RCC 7860 (cell line): Measurements from ENCODE around the gene CLEC14A.

Source experiments
- DNase-seq: peaks from one replicate; pipeline ENCODE4 v3.0.0-alpha.2; 2015; ENCODE audit warnings: low spot score
- FAIRE-seq: peaks from 2 replicates; lab custom pipeline; 2012; peaks lifted over from hg19 to GRCh38; lab: Jason Lieb, UNC

Gene CLEC14A

DNA sequence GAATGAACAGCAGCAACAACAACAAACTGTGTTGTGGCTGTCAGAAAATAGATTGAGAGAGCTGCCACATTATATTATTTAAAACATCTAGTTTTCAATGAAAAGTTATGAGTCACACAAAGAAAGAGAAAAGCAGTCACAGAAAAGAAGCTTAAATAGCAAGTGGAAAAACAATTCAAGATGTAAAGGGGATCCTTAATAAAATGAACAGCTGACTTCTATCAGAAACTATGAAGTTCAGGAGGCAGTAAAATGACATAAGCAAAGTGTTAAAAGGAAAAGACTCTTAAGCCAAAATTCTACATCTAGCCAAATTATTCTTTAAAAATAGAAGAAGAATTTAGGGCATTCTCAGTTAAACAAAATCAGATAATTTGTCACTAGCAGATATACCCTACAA lies 5.6 kb downstream of the CLEC14A start:
- no peak for DNase-seq
- no peak for FAIRE-seq

DNA sequence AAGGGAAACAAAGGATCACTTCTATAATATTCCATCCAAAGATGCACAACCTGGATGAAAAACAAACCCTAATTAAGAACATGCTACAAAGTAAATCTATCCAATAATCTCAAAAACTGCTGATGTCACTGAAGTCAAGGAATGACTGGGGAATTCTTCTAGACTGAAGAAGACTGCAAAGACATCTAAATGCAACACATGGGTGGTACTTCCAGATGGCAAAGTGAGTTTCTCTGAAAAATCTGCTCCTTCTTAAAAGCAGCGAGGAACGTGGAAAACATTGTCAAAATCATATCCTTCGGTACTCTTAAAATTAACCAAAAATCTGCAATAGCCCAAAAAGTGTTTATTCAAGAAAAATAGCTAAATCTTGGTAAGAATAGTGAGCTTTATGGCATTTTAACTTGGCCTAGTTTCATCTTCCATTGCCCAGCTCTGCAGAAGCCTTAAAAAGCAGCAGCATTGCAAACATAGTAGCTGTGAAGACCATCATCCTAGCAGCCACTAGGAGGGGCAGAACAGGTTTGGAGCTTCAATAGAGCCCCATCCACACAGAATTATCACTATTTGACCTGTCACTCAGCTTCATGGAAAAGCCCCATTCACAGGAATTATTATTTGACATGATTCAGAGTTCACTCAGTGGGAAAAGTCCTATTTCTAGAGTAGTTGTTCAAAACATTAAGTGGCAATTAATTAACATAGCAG lies 7.4 kb downstream of the CLEC14A start:
- no peak for DNase-seq

DNA sequence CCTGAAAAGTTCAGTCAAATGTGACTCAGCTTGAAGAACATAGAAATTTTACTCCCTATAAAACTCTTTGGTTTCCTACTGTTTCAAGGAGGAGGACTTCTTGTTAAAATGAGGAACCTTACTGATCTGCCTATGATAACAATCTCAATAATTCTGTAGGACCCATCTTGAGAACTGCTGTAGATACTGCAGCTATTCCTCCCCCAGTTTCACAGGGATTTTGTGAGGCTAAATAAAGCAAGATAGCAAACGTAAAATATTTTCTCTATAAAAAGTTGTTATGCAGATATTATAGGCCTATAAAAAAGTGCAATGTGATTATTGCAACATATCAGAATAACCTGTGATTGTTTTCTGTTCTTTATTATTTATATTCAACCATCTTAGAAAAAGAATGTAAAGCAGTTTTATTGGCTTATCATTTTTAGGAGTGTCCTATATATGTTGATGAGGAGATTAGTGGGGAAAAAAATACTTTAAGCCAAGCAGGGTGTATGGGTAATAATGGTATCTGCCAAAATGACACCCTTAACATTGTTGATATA lies 12.1 kb downstream of the CLEC14A start:
- DNase-seq (no peak), FAIRE-seq (no peak)

More for the DNA sequence above, 7.4 kb downstream of the CLEC14A start:
- FAIRE-seq, result no peak

DNA sequence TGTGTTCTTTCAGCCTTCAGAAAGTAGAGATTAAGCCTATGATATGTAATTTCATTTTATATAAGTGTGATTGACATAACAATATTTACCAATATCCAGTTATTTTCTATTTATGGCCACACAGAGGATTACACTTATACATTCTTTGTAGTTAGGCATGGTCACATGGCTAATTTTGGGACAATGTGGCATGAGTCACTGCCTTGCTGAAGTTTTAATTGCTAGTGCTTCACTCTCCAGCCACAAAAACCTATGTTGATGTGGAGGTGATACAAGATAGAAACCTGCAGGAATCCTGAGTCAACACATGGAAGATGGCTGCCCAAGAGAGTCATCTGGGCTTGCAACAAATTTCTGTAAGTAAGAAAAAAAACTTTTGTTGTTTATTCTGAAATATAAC lies 17.0 kb downstream of the CLEC14A start:
- no peak for DNase-seq
- FAIRE-seq, result no peak

- DNase-seq (no peak), FAIRE-seq (no peak)
Measured at GRCh38 chr14:38238332-38238731, 17.6 kb downstream of the CLEC14A start.

DNA sequence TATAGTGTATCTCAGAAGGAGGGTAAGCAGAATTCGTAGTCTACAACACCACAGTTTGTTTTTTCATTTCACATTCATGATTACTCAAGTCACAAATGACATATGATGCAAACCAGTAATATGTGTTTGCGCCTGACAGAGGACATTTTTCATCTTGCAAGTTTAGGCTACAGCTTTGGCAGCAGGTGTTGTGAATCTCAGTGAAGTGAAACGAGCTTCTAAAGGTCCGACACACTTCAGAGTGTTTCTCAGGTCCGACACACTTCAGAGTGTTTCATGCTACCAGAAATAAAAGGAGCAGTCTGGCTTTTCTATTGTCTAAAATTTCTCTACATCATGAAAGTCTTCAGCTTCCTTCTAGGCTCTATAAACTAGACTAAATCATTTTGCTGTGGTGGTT lies 22.7 kb downstream of the CLEC14A start:
- DNase-seq (no peak), FAIRE-seq (no peak)

DNA sequence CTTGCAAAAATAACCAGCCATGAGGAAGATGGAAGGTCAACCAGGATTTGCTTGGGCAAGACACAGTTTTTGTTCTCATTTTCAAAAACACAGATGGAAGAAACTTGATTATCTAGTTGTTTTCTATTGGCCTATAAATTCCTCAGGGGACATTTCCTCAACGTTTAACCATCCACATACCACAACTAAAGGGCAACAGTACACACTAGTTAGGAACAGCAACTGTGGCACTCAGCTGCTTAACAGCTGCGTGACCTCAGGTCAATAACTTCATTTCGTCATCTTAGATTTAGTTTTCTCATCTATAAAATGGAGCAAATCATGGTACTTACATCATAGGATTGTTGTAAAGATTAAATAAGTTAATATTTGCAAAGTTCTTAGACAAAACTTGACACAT lies 29.5 kb downstream of the CLEC14A start:
- DNase-seq (no peak), FAIRE-seq (no peak)

DNA sequence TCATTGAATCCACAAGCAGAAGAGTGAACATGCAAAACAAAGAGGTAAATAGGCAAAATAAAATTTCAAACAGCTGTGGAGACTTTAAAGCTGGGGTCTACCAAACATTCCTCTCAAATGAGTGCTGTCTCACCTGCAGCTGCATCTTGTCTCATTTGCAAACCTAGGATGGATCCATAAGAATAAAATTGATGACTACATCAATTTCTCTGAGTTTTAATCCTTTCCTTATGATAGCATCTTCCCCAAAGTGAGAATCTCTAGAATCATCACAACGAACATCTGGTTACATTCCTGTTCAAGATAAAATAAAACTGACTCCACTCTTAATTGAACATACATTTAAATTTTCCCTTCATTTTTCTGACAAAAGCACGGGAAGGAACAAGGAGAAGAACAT lies 29.9 kb downstream of the CLEC14A start:
- FAIRE-seq (no peak), DNase-seq (no peak)

DNA sequence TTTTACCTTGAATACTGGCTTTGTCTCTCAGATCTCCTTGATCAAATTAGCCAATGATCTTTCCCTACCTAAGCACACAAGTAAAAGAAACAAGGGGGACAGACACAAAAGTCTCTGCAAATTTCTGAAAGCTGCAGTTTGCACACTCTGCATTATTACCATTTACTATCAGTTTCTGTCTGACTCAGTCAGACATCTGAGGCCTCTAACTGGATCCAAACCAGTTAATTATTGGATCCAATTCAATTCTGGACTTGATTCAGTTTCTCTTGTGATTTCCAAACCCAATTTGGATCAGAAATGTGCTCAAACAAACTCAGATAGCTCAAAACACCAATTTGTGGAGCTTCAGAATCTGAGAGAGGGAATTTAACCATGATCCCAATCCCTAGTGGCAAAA lies 31.6 kb downstream of the CLEC14A start:
- FAIRE-seq (no peak), DNase-seq (no peak)

DNA sequence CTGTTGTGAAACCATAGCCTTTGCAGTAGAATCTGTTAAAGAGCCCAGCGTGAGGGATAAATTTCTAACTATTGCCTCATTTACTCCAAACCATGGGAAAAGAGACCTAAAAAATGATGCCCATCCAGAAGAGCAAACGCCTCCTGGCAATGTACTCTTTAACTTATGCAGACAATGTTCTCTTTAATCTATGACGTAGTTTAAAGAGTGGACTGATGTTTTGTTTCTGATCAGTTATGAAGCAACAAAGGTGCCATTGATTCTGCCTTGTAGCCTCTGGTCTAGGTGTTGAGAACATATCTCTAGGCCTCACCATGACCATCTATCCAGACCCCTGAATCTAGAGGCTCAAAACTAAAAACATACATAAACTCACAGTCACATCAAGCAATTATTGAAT lies 34.8 kb downstream of the CLEC14A start:
- DNase-seq (no peak), FAIRE-seq (no peak)

DNA sequence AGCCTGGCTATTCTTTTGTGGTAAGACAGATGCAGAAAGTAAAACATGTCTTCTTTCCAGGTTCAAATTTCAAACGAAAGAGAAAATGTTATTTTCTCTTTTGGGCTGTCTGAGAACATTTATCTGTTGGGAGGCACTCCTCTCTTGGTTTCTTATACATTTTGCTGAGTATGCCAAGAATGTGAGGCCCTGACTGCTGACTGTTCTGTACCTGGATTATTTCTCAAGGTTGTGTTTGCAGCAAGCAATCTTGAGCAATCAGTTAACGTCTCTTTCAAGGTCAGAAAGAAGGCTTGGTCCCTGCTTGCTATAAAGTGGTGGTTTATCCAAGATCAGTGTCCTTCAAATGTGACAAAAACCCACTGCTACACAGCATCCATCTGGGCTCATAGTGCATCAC lies 38.3 kb downstream of the CLEC14A start:
- DNase-seq (no peak), FAIRE-seq (no peak)

DNA sequence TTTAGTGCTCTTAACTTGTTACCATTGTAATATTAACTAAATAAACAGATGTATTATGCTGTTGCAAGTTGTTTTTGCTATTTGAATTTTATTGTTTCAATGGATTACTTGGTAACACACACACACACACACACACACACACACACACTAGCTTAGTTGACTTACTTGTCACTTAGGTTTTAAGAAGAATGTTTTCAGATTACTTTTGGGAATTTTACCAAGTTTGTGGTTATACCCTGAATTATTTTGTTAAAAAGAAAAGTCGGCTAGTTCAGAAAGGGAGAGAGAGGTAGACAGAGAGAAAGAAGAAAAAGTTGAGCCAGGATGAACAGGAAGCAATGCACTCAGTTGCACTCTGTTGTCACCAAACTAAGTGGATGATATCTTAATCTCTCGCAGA lies 42.9 kb downstream of the CLEC14A start:
- no peak for DNase-seq
- no peak for FAIRE-seq

GRCh38 chr14:38212111-38212510 lies 43.8 kb downstream of the CLEC14A start:
- FAIRE-seq, result no peak

DNA sequence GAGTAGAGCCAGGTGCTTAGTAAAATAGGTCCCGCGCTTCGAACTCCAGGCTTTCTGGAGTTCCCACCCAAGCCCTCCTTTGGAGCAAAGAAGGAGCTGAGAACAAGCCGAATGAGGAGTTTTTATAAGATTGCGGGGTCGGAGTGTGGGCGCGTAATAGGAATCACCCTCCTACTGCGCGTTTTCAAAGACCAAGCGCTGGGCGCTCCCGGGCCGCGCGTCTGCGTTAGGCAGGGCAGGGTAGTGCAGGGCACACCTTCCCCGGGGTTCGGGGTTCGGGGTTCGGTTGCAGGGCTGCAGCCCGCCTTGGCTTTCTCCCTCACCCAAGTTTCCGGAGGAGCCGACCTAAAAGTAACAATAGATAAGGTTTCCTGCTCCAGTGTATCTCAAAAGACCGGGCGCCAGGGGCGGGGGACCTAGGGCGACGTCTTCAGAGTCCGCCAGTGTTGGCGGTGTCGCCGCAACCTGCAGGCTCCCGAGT lies 44.6 kb downstream of the CLEC14A start:
- FAIRE-seq, result no peak
- DNase-seq, result no peak

More at GRCh38 chr14:38212111-38212510, 43.8 kb downstream of the CLEC14A start:
- no peak for DNase-seq

- no peak for FAIRE-seq
- DNase-seq, result no peak
Measured at GRCh38 chr14:38210587-38211216, 45.2 kb downstream of the CLEC14A start.

DNA sequence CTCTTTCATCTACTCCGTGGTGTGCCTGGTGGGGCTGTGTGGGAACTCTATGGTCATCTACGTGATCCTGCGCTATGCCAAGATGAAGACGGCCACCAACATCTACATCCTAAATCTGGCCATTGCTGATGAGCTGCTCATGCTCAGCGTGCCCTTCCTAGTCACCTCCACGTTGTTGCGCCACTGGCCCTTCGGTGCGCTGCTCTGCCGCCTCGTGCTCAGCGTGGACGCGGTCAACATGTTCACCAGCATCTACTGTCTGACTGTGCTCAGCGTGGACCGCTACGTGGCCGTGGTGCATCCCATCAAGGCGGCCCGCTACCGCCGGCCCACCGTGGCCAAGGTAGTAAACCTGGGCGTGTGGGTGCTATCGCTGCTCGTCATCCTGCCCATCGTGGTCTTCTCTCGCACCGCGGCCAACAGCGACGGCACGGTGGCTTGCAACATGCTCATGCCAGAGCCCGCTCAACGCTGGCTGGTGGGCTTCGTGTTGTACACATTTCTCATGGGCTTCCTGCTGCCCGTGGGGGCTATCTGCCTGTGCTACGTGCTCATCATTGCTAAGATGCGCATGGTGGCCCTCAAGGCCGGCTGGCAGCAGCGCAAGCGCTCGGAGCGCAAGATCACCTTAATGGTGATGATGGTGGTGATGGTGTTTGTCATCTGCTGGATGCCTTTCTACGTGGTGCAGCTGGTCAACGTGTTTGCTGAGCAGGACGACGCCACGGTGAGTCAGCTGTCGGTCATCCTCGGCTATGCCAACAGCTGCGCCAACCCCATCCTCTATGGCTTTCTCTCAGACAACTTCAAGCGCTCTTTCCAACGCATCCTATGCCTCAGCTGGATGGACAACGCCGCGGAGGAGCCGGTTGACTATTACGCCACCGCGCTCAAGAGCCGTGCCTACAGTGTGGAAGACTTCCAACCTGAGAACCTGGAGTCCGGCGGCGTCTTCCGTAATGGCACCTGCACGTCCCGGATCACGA lies 46.0 kb downstream of the CLEC14A start:
- no peak for DNase-seq
- FAIRE-seq, result no peak

GRCh38 chr14:38208618-38209562 lies 47.0 kb downstream of the CLEC14A start:
- no peak for FAIRE-seq
- DNase-seq, result no peak

- DNase-seq (no peak), FAIRE-seq (no peak)
Measured at GRCh38 chr14:38207736-38208617, 47.9 kb downstream of the CLEC14A start, which contains the start of gene SSTR1. TSS of gene SSTR1 (plus strand) at chr14:38207904. CDS start at chr14:38209390, 1,486 bp downstream.

DNA sequence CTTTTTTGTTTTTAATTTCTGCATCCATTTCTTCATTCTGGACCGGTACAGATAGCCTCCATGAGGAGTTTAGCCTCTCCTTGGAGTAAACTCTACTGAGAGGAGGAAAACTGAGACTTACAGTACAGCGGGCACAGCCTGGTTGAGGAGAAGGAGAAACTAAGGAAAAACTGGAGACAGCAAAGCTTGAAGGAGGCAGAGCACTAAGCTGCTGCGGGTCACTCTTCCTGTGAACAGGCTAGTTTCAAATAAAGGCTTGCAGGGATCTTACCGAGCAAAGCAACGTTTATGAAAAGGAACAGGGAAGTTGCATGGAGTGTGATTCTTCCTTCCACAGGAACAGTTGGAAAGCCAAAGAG lies 48.5 kb downstream of the CLEC14A start:
- DNase-seq, result no peak
- no peak for FAIRE-seq
